ENCODE measurements around the gene CELF6.

DNA sequence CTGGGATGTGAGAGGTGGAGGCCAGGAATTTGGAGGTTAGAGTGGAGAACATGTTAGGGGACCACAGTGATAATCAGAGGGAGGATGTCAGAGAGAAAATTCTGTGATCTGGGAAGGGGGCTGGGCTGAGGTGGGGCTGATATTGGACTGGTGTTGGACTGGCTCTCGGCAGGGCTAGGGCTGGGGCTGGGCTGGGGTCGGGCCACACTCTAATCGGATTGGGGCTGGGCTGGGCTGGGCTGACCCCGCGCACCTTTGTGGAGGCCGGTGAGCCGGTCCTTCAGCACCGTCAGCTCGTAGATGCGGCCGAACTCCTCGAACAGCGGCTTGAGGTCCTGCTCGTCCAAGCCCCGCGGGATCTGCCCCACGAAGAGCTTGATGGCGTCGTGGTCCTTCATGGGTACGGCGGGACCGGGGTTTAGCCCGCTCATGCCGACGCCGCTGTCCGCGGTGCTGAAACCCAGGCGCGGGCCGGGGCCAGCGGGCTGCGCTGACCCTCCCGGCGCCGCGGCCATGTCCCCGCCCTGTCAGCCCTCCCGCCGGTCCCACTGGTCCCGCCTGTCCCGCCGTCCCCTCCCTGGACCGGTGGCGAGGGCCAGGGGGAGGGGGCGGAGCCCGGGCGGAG lies 485 bp downstream of the CELF6 start:
- TF ChIP-seq, protein P1, sequence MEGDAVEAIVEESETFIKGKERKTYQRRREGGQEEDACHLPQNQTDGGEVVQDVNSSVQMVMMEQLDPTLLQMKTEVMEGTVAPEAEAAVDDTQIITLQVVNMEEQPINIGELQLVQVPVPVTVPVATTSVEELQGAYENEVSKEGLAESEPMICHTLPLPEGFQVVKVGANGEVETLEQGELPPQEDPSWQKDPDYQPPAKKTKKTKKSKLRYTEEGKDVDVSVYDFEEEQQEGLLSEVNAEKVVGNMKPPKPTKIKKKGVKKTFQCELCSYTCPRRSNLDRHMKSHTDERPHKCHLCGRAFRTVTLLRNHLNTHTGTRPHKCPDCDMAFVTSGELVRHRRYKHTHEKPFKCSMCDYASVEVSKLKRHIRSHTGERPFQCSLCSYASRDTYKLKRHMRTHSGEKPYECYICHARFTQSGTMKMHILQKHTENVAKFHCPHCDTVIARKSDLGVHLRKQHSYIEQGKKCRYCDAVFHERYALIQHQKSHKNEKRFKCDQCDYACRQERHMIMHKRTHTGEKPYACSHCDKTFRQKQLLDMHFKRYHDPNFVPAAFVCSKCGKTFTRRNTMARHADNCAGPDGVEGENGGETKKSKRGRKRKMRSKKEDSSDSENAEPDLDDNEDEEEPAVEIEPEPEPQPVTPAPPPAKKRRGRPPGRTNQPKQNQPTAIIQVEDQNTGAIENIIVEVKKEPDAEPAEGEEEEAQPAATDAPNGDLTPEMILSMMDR (conservative IDR thresholded peaks at IDR 0.05; ENCODE audit: low read depth in 2 of 2): no peak
- TF ChIP-seq EZH2 (IDR thresholded peaks at IDR 0.05; ENCODE audit: low read depth, unreplicated experiment): no peak
